Progenitor cell of endocrine pancreas (in vitro differentiated cells): ENCODE data around the gene ATP5F1D. TPM values are rescaled to one million over a fixed set of nuclear protein-coding genes. Genes with fewer than 3 reads are reported as not detected.

Source experiments
- DNase-seq: peaks from one replicate; pipeline ENCODE4 v3.0.0; 2021; ENCODE audit warnings: low spot score; ENCODE audit not compliant: unreplicated experiment
- H3K27ac Mint-ChIP-seq: 2 replicates; pipeline ENCODE4 v1.8.0; 2021; ENCODE audit warnings: mild to moderate bottlenecking, moderate library complexity, mixed read lengths
- H3K27me3 Mint-ChIP-seq: 2 replicates; pipeline ENCODE4 v1.8.0; 2021; ENCODE audit warnings: mixed read lengths
- H3K36me3 Mint-ChIP-seq: 2 replicates; pipeline ENCODE4 v1.8.0; 2022; ENCODE audit warnings: mixed read lengths; ENCODE audit not compliant: insufficient read depth
- H3K4me1 Mint-ChIP-seq: 2 replicates; pipeline ENCODE4 v1.8.0; 2021; ENCODE audit warnings: low read depth, mixed read lengths
- H3K4me3 Mint-ChIP-seq: 2 replicates; pipeline ENCODE4 v1.8.0; 2021; ENCODE audit warnings: low read depth, mild to moderate bottlenecking, moderate library complexity, mixed read lengths
- H3K9me3 Mint-ChIP-seq: 2 replicates; pipeline ENCODE4 v1.8.0; 2021; ENCODE audit warnings: low read depth, mixed read lengths
- CTCF ChIP-seq: fragments of 200-600 bp; sonication (generic); IDR thresholded peaks from one replicate; pipeline ENCODE4 v1.5.0; 2021; ENCODE audit warnings: antibody characterized with exemption, mild to moderate bottlenecking; ENCODE audit not compliant: unreplicated experiment
- total RNA-seq: library from RNA; stranded (reverse); gene quantifications from 2 replicates; pipeline ENCODE4 v1.2.1, GENCODE V29; 2021

ATP5F1D gene
- total RNA-seq, 1 donor from 2014 or later = 107 TPM

- TF ChIP-seq CTCF = no peak
- Mint-ChIP-seq H3K4me3 (peak overlapping the region; percentile 61), H3K36me3 (peaks cover 2% of the 10 kb centered on the region), H3K4me1 (peaks cover 9% of the 10 kb centered on the region), H3K27ac (no peak overlapping the region), H3K9me3 (no peaks in the 10 kb centered on the region), H3K27me3 (no peaks in the 10 kb centered on the region)
- DNase-seq = no peak
These were observed 4.4 kb upstream of the ATP5F1D start for GRCh38 chr19:1237027-1237659.

DNA sequence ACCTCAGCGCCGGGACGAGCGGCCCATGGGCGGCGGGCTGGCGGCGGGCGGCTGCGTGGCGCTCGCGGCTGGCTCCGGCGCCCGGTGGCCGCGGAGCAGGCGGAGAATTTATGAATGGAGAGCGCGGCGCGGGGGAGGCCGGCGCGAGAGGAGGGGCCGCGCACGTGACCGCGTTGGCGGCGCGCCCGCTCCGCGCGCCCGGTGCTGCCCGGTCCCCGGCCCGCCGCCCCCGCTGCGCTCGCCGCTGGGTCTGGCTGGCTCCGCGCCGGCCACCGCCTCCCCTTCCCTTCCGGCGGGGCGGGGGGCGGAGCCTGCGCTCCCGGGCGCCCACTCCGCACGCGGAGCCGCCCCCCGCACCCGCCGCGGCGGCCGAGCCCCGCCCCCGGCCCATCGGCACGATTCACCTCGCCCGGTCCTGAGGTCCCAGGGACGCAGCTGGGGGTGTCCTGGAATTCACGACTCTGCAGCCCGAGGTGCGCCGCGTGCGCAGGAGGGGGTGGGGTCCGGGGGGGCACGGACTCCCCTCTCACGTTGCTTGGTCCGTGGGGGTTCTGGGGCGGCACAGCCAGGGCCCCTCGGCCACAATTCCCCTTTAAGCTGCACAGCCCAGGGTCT lies 3.7 kb upstream of the ATP5F1D start, which contains the start of gene CBARP:
Gene CBARP (minus strand): TSS at position 252 of the 615 bp plus-strand sequence. CDS start 1,905 bp downstream, outside the sequence.
- peaks cover 11% of the 10 kb centered on the region for H3K4me1 Mint-ChIP-seq
- no peak for DNase-seq
- H3K27ac Mint-ChIP-seq = peak within 1 kb of the TSS; percentile 89
- no peaks in the 10 kb centered on the region for H3K27me3 Mint-ChIP-seq
- H3K36me3 Mint-ChIP-seq = no peaks in the 10 kb centered on the region
- no peak for TF ChIP-seq CTCF
- H3K4me3 Mint-ChIP-seq = peak within 1 kb of the TSS; percentile 76
- no peaks in the 10 kb centered on the region for H3K9me3 Mint-ChIP-seq

DNA sequence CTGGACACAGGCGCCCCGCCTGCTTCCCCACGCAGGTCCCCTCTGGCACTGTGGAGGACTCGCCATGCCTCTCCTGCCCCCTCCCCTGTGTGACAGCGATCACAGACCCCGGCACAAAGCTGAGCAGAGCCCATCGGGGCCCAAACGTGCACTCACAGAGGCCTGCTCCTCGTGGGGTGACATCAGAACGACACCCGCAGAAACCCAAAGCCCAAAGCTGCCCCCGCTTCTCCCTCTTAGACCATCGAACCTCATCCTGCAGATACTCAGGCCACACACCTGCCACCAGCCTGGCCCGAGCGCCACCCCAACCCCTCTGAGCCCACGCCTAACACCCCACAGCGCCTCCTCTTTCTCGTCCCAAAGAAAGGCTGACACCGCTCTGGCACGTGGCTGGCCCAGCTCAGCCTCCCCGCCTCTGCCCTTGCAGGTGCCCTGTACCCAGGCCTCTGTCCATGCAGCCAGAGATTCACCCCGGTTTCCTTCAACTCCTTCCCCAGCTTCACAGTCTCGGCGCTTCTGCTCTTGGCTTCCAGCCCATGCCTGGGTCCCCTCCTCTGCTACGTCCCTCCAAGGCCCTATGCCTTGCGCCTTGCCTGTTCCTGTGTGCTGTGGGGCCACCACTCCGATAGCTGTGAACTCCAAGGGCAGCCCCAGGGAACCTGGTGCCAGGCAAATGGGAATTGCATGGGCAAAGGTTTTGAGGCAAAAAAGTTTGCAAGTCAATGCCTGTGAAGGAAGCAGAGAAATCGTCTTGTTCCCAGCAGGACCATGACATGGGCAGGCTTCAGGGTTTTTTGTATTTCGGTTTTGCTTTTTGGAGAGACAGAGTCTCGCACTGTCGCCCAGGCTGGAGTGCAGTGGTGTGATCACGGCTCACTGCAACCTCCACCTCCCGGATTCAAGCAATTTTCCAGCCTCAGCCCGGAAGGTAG lies 2.9 kb upstream of the ATP5F1D start:
- peak overlapping the region; percentile 76 for H3K4me3 Mint-ChIP-seq
- H3K4me1 Mint-ChIP-seq = peaks cover 11% of the 10 kb centered on the region
- no peak for DNase-seq
- H3K36me3 Mint-ChIP-seq = no peaks in the 10 kb centered on the region
- no peak for TF ChIP-seq CTCF
- no peaks in the 10 kb centered on the region for H3K27me3 Mint-ChIP-seq
- no peaks in the 10 kb centered on the region for H3K9me3 Mint-ChIP-seq
- H3K27ac Mint-ChIP-seq = peak overlapping the region; percentile 89

DNA sequence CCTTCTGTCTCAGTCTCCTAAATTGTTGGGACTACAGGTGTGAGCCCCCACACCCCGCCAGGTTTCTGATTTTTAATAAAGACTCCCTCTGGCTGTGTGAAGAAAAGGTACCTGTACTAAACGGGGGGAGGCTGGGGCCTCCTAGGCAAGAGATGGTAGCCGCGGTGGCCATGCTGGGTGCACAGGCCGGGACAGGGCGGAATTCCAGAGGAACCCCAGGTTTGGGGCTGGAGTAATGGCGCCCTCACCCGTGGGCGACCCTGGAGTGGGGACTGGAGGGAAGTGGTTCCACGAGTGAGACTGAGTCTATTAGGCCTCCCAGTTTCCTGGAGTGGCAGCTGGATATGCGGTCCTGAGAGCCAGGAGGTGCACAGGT lies 2.1 kb upstream of the ATP5F1D start:
- no peak for TF ChIP-seq CTCF
- H3K9me3 Mint-ChIP-seq = no peaks in the 10 kb centered on the region
- H3K27ac Mint-ChIP-seq = peak overlapping the region; percentile 89
- no peaks in the 10 kb centered on the region for H3K36me3 Mint-ChIP-seq
- DNase-seq = no peak
- peak overlapping the region; percentile 76 for H3K4me3 Mint-ChIP-seq
- peaks cover 11% of the 10 kb centered on the region for H3K4me1 Mint-ChIP-seq
- no peaks in the 10 kb centered on the region for H3K27me3 Mint-ChIP-seq
